Brain microvascular endothelial cell (primary cell): ENCODE results near the gene ANKRD30A.

Experiments
- DNase-seq: peaks from one replicate; pipeline ENCODE4 v3.0.0-alpha.2; 2020
- H3K27ac ChIP-seq: fragments of 250-450 bp; sonication (Bioruptor Pico); 2 replicates; pipeline ENCODE4 v1.5.1; 2020; ENCODE audit warnings: mild to moderate bottlenecking, moderate library complexity
- H3K27me3 ChIP-seq: fragments of 250-450 bp; sonication (Bioruptor Pico); replicated peaks from 2 replicates; pipeline ENCODE4 v1.5.1; 2020; ENCODE audit warnings: mild to moderate bottlenecking
- H3K36me3 ChIP-seq: fragments of 250-450 bp; sonication (Bioruptor Pico); replicated peaks from 2 replicates; pipeline ENCODE4 v1.5.1; 2020; ENCODE audit warnings: mild to moderate bottlenecking
- H3K4me3 ChIP-seq: 2 replicates; pipeline ENCODE4 v1.5.1; 2011; ENCODE audit warnings: low read depth, mild to moderate bottlenecking, control low read depth, low read length, moderate library complexity
- CTCF ChIP-seq: IDR thresholded peaks from 2 replicates; pipeline ENCODE4 v1.5.1; 2011; ENCODE audit warnings: low read depth, mild to moderate bottlenecking, moderate library complexity, low read length, control low read depth, inconsistent platforms; ENCODE audit errors: missing control alignments
- in situ Hi-C: cut with HindIII; loops from 2 replicates; pipeline ENCODE4 v1.10.0; 2017; ENCODE audit warnings: low sequenced_read_pairs, low pct_ligation_motif_present

The ANKRD30A gene

GRCh38 chr10:37285063-37285462 lies 159.7 kb downstream of the ANKRD30A start:
- Histone ChIP-seq H3K36me3 (no peaks in the 10 kb centered on the region), H3K27me3 (no peaks in the 10 kb centered on the region), H3K4me3 (no peak overlapping the region), H3K27ac (no peak overlapping the region)
- TF ChIP-seq CTCF: no peak
- no peak for DNase-seq
- in situ Hi-C loops: no loop called here

GRCh38 chr10:37289833-37290464 lies 164.6 kb downstream of the ANKRD30A start:
- H3K36me3 ChIP-seq: no peaks in the 10 kb centered on the region
- in situ Hi-C loops: no loop called here
- no peak overlapping the region for H3K27ac ChIP-seq
- H3K27me3 ChIP-seq: no peaks in the 10 kb centered on the region
- H3K4me3 ChIP-seq: no peak overlapping the region
- no peak for TF ChIP-seq CTCF
- DNase-seq: no peak

- in situ Hi-C loops: no loop called here
- TF ChIP-seq CTCF: no peak
- no peak for DNase-seq
- H3K27me3 ChIP-seq: no peaks in the 10 kb centered on the region
- no peak overlapping the region for H3K27ac ChIP-seq
- no peak overlapping the region for H3K4me3 ChIP-seq
- H3K36me3 ChIP-seq: no peaks in the 10 kb centered on the region
Observed at GRCh38 chr10:37301271-37301670, 175.9 kb downstream of the ANKRD30A start.

GRCh38 chr10:37304036-37304435 lies 178.6 kb downstream of the ANKRD30A start:
- no peaks in the 10 kb centered on the region for H3K27me3 ChIP-seq
- DNase-seq: no peak
- TF ChIP-seq CTCF: no peak
- in situ Hi-C loops: no loop called here
- H3K36me3 ChIP-seq: no peaks in the 10 kb centered on the region
- H3K4me3 ChIP-seq: no peak overlapping the region
- H3K27ac ChIP-seq: no peak overlapping the region

- H3K27me3 ChIP-seq: no peaks in the 10 kb centered on the region
- H3K4me3 ChIP-seq: no peak overlapping the region
- H3K36me3 ChIP-seq: no peaks in the 10 kb centered on the region
- TF ChIP-seq CTCF: no peak
- DNase-seq: no peak
- in situ Hi-C loops: no loop called here
- no peak overlapping the region for H3K27ac ChIP-seq
Observed at GRCh38 chr10:37314350-37314749, 189.0 kb downstream of the ANKRD30A start.

GRCh38 chr10:37314862-37315261 lies 189.5 kb downstream of the ANKRD30A start:
- Histone ChIP-seq H3K4me3 (no peak overlapping the region), H3K36me3 (no peaks in the 10 kb centered on the region), H3K27ac (no peak overlapping the region), H3K27me3 (no peaks in the 10 kb centered on the region)
- in situ Hi-C loops: no loop called here
- no peak for TF ChIP-seq CTCF
- no peak for DNase-seq
